Stimulated activated CD4-positive, alpha-beta T cell treated with anti-CD3 and anti-CD28 coated beads, Interleukin-15, amount 100 ng/mL, for 1 hour (primary cell): ENCODE measurements around the gene PLD2.

Experiments
- DNase-seq, 2 donors: peaks; one replicate each; pipeline ENCODE4 v3.0.0-alpha.2; 2020; ENCODE audit warnings: low read depth in 1 of 2, low spot score in 1 of 2

Gene PLD2, protein sequence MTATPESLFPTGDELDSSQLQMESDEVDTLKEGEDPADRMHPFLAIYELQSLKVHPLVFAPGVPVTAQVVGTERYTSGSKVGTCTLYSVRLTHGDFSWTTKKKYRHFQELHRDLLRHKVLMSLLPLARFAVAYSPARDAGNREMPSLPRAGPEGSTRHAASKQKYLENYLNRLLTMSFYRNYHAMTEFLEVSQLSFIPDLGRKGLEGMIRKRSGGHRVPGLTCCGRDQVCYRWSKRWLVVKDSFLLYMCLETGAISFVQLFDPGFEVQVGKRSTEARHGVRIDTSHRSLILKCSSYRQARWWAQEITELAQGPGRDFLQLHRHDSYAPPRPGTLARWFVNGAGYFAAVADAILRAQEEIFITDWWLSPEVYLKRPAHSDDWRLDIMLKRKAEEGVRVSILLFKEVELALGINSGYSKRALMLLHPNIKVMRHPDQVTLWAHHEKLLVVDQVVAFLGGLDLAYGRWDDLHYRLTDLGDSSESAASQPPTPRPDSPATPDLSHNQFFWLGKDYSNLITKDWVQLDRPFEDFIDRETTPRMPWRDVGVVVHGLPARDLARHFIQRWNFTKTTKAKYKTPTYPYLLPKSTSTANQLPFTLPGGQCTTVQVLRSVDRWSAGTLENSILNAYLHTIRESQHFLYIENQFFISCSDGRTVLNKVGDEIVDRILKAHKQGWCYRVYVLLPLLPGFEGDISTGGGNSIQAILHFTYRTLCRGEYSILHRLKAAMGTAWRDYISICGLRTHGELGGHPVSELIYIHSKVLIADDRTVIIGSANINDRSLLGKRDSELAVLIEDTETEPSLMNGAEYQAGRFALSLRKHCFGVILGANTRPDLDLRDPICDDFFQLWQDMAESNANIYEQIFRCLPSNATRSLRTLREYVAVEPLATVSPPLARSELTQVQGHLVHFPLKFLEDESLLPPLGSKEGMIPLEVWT

DNA sequence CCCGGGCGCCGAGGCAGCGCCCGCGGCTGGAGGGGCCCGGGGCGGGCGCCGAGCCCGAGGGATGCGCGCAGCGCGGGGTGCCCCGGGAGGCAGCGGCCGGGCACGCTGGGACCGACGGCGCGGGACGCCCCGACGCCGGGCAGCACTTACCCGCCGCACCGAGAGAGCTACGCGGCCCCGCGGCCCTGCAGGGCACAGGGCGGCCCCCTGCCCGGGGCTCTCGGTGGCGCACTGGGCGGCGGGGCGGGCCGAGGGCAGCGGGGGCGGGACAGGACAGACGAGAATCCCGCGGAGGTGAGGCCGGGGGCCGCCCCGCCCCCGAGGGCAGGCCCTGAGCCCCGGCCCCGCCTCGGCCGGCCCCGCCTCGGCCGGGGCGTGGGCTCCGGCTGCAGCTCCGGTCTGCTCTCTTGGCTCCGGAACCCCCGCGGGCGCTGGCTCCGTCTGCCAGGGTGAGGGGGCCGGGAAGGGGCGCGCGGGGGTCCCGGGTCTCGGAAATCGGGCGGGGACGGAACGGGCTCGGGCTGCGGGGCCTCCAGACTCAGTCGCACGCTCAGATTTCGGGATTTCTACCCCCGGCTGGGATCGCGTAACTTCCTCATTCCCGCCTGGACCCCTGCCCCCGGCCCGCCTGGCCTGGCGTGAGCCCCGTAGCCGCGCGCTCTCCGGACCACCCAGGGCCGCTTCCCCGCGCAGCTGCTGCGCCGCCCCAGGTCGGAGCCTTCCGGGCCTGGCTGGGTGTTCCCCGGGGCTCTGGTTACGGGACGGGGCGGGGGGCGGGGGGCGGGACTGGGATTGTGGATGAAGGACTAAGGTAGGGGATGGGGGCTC is at the start of gene PLD2:
Gene PLD2, plus strand, starts transcription at position 376 of the 828 bp plus-strand sequence. CDS start 621 bp downstream, outside the sequence.
- peak; percentile 74 to 80 for DNase-seq

DNA sequence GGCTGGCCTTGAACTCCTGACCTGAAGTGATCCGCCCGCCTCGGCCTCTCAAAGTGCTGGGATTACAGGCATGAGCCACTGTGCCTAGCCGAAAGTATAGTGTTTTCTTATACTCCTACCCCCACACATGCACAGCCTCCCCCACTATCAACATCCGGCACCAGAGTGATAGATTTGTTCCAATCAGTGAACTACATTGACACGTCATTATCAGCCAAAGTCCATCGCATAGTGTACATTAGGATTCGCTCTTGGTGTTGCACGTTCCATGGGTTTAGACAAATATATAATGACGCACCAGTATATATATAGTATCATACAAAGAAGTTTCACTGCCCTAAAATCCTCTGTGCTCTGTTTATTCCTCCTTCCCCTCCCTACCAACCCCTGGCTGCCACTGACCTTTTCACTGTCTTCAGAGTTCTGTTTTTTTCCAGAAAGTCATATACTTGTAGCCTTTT is 47.1 kb upstream of the PLD2 start:
- no peak for DNase-seq

DNA sequence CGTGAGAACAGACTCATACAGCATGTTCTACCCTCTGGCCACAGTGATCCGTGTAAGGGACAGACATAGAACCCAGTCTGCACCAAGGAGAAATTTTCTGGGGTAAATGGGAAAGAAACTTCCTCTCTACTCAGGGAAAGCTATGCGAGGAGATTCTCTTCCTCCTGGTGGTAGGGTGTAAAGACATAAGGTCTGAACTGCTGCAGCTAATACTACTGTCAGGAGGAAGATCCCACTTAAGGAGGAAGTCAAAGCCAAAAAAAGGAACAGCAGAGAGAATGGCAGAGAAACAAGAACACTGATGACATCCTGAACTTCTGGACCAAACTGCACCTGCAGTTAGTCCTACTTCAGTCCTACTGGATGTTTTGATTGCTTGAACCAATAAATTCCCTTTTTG is 42.4 kb upstream of the PLD2 start:
- no peak for DNase-seq

GRCh38 chr17:4766201-4766600 is 40.8 kb upstream of the PLD2 start:
- DNase-seq: no peak

- no peak for DNase-seq
Observed at GRCh38 chr17:4766723-4767122, 40.2 kb upstream of the PLD2 start.

DNA sequence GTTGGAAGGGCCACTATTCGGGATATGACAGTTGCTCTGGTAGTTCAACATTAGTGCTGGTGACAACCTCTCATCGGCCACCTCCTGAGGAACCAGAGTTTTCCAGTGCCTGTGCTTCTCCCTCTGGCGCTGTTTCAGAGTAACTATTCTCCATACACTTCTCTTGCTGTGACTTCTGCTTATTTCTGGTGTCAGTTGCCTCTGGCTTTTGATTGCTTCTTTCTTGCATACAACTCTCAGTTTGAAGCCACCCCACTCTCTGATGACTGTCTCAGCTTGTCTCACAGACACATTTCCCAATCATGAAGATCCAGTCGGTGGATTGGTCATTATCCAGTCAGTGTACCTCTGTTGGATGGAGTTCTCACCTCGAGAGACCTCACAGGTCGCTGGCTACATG is 38.7 kb upstream of the PLD2 start:
- DNase-seq: no peak

DNA sequence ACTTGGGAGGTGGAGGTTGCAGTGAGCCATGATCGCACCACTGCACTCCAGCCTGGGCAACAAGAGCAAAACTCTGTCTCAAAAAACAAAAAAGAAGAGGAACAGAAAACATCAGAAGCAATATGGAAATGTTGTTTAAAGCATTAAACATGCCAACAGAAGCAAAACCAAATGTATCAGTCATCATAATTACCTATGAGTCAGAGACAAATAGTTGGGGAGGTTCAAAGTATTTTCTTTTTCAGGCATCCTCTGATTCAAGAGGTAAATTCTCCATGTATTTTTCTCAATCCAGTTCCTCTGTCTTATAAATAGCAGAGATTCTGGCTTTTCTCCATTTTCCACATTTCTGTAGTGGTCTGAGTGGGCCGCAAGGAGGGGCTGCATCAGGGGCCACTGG is 37.3 kb upstream of the PLD2 start:
- no peak for DNase-seq

DNA sequence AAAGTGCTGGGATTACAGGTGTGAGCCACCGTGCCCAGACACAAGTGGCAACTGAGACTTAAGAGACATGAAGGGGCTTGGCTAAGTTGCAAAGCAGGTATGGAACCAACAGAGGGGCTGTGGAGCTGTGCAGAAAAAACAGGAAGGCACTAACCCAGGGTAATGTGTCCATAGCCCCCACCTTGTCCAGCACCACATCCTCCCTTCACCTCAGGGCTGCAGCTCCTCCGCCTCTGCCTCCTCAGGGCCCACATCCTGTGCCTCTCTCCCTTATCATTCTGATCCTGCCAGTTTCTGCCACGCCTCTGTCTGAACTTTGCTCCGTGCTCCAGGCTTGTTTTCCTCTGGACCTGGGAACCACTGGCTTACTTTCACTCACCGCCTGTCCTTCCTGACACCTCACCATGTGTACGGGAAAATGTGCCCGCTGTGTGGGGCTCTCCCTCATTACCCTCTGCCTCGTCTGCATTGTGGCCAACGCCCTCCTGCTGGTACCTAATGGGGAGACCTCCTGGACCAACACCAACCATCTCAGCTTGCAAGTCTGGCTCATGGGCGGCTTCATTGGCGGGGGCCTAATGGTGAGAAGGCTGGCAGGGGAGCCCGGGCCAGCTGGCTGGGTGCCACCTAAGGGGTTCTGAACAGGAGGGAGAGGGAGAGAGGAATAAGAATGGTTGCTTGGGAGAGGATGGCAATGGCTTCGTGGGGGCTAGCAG is 35.3 kb upstream of the PLD2 start, which contains the start of gene TM4SF5:
Gene TM4SF5, plus strand, starts transcription at position 368 of the 716 bp plus-strand sequence. Its CDS starts 37 bp downstream, at position 405.
- DNase-seq: no peak

DNA sequence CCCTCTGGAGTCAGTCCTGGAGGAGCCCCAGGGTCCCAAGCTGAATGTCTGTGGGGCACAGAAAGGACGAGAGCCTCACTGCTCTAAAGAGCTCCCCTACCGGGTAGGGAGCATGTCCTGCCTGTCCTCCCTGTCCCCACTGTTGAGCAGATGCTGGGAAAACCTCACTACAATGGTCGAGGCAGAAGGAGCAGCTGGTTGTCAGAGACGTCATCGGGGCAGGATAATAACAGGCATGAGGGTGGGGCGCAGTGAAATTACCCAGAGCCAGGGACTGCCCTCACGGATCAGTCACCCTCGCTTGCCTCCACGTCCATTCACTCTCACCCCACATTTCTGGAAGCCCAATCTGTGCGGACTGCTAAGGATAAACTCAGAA is 34.7 kb upstream of the PLD2 start:
- DNase-seq: no peak

DNA sequence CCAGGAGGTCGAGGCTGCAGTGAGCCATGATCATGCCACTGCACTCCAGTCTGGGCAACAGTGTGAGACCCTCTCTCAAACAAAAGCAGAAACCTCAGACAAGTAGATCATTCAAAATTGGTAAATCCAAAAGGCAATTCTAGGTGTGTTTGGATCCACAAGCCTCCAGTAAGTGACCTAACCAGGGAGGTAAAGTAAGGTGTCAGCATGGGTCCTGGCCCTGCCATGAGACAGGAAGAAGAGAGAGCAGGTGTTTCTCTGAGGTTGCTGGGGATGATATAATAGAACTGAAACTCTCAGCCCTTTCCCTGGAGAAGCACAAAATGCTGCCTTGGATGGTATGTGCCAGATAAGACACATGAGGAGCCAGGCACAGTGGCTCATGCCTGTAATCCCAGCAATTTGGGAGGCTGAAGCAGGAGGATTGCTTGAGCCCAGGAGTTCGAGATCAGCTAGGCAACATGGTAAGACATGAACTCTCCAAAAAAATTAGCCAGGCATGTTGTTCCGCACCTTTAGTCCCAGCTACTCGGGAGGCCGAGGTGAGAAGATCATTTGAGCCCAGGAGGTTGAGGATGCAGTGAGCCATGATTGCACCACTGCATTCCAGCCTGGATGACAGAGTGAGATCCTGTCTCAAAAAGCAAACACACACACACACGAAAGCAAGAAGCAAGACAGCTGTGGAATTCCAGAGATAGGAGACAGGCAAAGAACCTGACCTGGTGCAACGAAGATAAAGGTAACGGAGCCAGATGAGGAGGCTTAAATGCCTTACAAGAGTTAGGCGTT is 28.8 kb upstream of the PLD2 start:
- DNase-seq: no peak

- DNase-seq: no peak
Observed at GRCh38 chr17:4780325-4780955, 26.5 kb upstream of the PLD2 start.

GRCh38 chr17:4782652-4783051 is 24.3 kb upstream of the PLD2 start:
- DNase-seq: no peak

DNA sequence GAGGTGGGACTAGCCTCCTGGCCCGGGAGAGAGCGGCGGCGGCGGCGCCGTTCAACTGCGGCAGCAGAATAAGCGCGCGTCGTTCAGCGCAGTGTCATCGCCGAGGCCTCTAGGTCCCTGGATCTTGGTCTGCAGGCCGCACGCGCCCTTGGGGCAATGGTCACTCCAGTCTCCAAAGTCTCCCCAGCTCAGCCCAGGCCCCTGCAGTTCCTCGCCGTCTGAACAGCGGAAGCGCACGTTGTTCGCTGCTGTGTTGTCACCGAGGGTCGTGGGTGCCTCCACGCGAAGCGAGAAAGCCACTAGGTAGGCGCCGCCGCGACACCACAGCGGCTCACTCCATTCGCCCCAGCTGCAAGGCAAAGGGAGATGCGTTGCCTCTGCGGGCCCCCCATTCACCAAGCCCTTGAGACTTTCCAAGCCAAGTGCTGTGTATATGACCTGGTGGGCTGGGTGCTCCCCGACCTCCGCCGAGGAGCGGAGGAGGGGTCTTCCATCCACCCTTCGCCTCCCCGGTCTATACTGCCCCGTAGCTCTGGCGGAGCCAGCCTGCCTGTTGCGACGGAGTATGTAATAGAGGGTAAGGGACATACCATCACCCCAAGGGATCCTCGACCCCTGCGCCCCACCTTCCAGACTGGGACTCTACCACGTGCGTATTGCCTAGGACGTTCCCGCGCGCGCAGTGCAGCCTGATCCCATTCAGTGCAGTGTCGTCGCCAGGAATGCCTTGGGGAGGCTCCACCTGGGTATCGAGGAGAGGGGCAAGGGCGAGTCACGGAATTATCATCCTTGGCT is 21.4 kb upstream of the PLD2 start:
- DNase-seq: no peak

DNA sequence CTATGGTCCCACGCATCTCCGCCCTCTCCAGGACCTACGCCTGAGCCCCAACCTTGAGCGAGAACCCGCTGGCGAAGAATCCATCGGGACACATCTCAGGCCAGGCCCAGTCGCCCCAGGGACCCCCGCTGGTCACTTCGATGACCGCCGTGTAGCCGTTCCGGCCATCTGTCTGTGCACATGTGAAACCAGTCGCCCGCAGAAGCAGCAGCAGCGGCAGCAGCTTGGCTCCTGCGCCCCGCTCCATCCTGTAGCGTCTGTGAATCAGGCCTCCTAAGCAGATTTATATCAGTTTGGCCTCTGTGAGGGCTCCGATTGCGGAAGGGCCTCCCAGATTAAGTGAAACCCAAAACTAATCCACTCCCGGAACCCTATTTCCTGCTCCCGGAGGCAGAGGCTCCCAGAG is 20.8 kb upstream of the PLD2 start, which contains the start of gene VMO1:
Gene VMO1, minus strand, starts transcription at position 259 of the 406 bp plus-strand sequence. Its CDS starts 12 bp downstream, at position 247.
- DNase-seq: no peak

DNA sequence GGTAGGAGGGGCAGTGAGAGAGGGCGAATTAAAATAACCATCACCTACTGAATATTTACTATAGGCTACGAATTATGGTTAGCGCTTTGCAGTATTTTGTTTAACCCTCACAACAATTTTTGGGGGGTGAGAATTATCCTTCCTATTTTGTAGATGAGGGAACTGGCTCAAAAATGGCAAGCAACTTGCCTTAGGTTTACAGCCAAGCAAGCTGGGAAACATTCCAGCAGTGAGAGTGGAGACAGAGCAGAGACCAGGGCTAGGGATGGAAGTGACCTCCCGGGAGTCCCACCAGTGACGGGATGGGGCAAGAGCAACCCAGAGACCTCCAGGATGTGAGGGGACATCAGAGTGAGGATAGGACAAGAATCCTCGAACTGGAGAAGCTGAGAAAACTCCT is 20.4 kb upstream of the PLD2 start:
- no peak for DNase-seq

GRCh38 chr17:4788159-4788806 is 18.7 kb upstream of the PLD2 start:
- DNase-seq: no peak

DNA sequence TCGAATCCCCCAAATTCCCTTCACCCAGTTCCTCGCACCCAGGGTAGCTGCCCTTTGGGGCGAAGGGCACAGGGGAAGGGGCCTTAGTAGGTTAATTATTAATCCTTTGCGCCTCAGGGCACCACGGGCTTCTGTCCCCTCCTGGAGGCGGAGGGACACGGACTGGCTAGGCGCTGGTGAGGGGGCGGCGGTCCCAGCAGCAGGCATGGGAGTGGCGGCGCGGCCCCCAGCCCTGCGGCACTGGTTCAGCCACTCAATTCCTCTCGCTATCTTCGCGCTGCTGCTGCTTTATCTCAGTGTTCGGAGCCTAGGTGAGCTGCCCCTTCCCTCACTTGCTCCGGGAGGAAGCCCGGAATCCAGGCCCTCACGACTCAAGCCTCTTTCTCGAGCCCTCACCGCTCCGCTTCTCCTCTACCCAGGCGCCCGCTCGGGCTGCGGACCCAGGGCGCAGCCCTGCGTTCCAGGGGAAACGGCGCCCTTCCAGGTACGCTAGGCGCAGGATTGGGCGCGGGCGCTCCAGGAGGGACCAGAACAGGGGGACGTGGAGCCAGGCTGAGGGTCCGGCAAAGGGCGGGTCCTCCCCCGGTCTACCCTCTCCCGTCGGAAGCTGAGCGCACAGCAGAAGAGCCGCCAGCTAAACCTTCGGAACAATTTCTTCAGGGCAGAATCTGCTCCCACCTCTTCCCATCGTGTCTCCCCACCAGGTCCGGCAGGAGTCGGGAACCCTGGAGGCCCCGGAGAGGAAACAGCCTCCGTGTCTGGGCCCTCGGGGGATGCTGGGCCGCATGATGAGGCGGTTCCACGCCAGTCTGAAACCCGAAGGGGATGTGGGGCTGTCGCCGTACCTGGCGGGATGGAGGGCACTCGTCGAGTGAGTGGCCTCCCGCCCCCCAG is 17.9 kb upstream of the PLD2 start, which contains the start of gene GLTPD2:
Gene GLTPD2, plus strand, starts transcription at position 158 of the 894 bp plus-strand sequence. Its CDS starts 48 bp downstream, at position 206.
- no peak for DNase-seq
